Activated CD4-positive, CD25-positive, alpha-beta regulatory T cell treated with anti-CD3 and anti-CD28 coated beads, Interleukin-2, amount 50 U/mL, for 72 hours (primary cell): ENCODE results near the gene CCZ1B.
"Not testable (repeated sequence)": the region's sequence is repeated elsewhere in the genome, so short reads cannot be mapped to it uniquely, and the experiment has no call there.

Experiments
- DNase-seq: peaks from one replicate; pipeline ENCODE4 v3.0.0; 2021

Gene CCZ1B

DNA sequence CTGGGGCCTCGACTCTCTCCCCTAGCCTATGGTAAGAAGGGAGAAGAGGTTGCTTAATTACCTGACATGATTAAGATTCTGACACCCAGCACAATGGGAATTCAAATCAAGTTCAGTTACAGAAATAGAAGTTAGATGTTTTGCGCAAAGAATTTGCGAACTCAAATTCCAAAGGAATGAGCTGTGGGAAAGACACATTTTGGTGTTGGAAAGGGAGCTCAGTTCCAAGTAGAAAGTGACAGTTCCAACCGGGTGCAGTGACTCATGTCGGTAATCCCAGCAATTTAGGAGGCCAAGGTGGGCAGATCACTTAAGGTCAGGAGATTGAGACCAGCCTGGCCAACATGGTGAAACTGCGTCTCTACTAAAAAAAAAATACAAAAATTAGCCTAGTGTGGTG lies 4.0 kb upstream of the CCZ1B start:
- not testable (repeated sequence) for DNase-seq

GRCh38 chr7:6829616-6830015 lies 3.5 kb upstream of the CCZ1B start:
- DNase-seq = not testable (repeated sequence)

GRCh38 chr7:6827180-6827579 lies 1.1 kb upstream of the CCZ1B start:
- not testable (repeated sequence) for DNase-seq

- not testable (repeated sequence) for DNase-seq
Observed at GRCh38 chr7:6825236-6826125, 594 bp downstream of the CCZ1B start.

- not testable (repeated sequence) for DNase-seq
Observed at GRCh38 chr7:6821622-6822021, 4.5 kb downstream of the CCZ1B start.

DNA sequence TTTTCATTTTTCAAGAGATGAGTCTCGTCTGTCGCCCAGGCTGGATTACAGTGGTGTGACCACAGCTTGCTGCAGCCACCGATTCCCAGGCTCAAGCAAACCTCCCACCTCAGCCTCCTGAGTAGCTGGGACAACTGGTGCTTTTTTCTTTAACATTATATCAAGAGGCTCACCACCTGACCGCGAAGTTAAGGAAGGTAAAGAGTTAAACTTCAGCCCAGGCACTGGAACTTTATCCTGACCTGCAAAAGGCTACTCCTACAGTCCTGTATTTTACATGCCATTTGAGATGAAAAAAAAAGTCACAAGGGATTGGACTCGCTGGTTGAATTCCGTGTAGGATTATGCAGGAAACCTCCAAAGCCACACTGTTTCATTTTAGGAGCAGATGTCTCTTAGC lies 10.6 kb downstream of the CCZ1B start:
- not testable (repeated sequence) for DNase-seq

- not testable (repeated sequence) for DNase-seq
Observed at GRCh38 chr7:6813011-6813410, 13.1 kb downstream of the CCZ1B start.

GRCh38 chr7:6807959-6808358 lies 18.1 kb downstream of the CCZ1B start:
- DNase-seq = not testable (repeated sequence)

DNA sequence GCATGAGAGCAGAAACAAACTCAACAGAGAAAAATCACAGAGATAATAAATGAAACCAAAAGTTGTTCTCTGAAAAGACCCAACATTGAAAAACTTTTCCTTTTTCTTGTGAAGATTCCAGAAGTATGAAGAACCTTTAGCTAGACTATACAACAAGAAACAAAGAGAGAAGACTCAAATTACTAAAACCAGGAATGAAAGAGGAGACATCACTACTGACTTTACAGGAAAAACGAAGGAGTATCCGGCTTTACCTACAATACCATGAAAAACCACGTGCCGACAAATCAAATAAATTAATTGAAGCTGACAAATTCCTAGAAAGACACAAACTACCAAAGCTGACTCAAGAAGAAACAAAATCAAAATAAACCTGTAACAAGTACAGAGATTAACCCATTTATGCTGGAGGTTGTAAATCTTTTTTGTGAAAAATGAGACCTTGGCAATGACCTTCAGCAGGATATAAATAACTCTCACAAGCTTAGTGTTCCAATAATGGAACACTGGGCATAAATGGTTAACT lies 18.6 kb downstream of the CCZ1B start:
- not testable (repeated sequence) for DNase-seq

GRCh38 chr7:6800331-6800730 lies 25.7 kb downstream of the CCZ1B start:
- not testable (repeated sequence) for DNase-seq

DNA sequence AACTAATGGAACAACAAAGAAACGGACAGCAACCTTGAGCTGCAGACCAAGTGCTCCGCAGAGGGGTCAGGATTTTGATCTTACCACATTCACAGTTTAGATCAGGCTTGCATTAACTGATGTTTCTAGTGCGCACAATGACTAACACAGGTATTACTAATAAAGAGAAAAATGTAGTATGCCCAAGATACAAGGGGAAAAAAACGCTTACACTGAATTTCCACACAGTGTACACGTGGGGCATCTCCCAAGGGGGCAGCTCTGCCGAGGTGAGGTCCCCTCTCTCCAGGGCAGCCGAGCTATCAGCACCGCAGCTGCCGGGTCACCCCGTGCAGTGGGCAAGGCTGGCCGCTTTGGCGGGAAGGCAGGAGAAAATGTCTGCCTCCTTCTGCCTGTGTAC lies 26.2 kb downstream of the CCZ1B start:
- DNase-seq = not testable (repeated sequence)

DNA sequence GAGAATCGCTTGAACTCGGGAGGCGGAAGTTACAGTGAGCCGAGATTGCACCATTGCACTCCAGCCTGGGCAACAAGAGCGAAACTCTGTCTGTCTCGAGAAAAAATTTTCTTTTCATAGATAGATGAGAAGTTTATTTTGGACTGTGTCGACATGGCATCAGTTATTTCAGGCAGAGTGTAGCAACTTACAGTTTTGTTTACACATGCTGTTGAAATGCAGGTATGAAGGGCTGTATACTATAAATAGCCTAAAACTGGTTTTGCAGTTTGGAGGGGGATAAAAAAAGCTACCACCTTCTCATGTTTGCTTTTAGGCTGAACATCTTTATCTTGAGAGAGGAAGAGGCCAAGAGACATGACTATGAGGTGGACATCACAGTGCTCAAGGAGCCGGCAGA lies 28.0 kb downstream of the CCZ1B start:
- not testable (repeated sequence) for DNase-seq

GRCh38 chr7:6797218-6797617 lies 28.9 kb downstream of the CCZ1B start:
- DNase-seq = not testable (repeated sequence)

- DNase-seq = not testable (repeated sequence)
Observed at GRCh38 chr7:6794276-6794675, 31.8 kb downstream of the CCZ1B start.

DNA sequence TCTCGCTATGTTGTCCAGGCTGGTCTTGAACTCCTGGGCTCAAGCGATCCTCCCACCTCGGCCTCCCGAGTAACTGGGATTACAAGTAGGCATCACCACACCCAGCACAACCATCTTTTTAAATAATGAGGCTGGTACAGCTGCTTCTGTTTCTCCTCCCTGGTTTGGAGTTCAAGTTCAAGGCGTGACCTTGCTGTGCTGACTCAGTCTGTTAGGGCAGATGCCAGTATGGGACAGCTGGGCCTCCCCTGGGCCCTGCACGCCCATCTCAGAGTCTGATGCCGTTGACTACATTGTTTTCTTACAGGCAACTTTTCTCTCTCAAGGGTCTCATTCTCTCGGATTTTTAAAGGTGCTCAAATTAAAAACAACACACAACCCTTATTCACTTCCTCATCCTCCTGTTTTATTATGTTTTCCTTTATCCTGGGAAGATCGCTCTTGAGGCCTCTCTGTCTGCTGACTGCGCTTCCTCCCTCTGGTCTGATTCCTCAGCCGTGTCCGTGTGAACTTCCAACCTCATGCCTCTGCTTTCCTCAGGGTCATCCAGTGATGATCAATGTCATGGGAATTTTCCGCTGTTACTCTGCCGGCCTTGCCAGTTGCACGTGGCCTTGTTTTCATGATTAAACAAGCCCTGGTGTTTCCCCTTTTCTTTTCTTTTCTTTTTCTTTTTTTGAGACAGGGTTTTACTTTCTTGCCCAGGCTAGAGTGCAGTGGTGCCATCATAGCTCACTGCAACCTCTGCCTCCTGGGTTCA lies 33.8 kb downstream of the CCZ1B start:
- not testable (repeated sequence) for DNase-seq

DNA sequence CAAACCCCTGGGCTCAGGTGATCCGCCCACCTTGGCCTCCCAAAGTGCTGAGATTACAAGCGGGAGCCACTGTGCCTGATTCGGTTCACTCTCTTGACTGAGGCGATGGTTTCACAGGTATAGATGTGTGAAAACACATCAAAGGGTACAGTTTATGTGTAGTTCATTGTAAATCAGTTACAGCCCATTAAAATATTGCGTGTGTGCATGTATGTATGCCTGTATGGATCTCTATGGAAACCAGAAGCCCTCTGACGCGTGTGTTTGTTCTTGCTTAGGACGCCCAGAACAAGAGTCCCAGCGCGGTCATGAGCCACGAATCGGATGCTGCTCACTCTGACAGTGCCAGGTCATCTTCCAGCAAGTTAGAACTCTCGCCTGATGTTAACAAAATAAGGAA lies 36.7 kb downstream of the CCZ1B start:
- not testable (repeated sequence) for DNase-seq

DNA sequence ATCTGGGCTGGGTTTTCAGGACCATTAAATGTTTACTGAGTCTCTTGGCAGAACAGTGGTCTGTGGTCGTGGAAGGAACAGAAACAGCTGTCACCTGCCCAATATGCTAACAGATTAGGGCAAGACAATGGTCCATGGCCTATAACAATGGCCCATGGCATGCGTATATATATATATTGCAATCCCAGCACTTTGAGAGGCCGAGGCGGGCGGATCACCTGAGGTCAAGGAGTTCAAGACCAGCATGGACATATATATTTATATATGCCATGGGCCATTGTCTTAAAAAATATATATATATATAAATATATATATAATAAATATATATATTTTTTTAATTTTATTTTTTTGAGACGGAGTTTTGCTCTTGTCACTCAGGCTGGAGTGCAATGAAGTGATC lies 44.5 kb downstream of the CCZ1B start:
- not testable (repeated sequence) for DNase-seq

GRCh38 chr7:6761186-6761585 lies 64.9 kb downstream of the CCZ1B start:
- DNase-seq = not testable (repeated sequence)

GRCh38 chr7:6753964-6754363 lies 72.1 kb downstream of the CCZ1B start, which contains the start of gene RSPH10B2:
RSPH10B2 (plus strand) TSS chr7:6754103; CDS start chr7:6757678, 3,575 bp downstream.
- DNase-seq = not testable (repeated sequence)

DNA sequence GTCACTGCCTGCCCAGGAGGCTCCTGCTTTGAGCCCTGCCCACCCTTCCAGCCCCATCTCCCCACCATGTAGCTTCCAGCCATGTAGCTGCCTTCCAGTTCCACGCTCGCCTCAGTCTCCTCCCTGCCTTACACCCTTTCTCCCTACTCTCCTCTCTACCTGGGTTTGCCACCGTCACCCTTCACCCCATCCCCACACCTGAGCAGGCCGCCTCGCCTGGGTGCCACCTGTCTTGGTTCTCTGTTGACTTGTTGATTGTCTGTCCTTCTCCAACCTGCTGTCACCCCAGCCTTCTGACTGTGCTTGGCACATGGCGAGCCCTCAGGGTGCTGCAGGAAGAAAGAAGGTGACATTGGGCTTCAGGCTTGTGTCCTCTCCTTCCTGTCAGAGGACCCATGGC lies 75.9 kb downstream of the CCZ1B start:
- DNase-seq = not testable (repeated sequence)

DNA sequence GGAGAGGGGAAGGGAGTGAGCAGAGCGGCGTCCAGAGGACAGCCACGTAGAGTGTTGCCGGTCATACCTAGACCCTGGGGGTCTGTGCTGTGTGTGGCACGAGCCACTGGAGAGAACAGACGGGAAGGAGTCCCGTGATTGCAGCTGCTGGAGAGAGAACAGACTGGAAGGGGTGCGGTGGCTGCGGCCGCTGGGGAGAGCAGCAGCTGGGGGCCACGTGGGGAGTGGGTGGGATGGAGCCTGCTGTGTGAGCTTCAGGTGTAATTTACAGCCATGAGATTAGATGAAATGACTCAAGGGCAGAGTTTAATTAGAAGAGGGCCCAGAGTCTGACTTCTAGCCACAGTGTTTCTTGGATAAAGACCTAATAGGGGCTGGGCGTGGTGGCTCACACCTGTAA lies 76.7 kb downstream of the CCZ1B start:
- not testable (repeated sequence) for DNase-seq
